ES-I3 (cell line): ENCODE data around the gene KRTAP5-6.
"Not testable (repeated sequence)": the region's sequence is repeated elsewhere in the genome, so short reads cannot be mapped to it uniquely, and the experiment has no call there.

Experiments used
- H3K36me3 ChIP-seq: 2 replicates; pipeline ENCODE4 v1.6.1; 2013; ENCODE audit warnings: mild to moderate bottlenecking, low read length, control low read depth, moderate library complexity; ENCODE audit not compliant: insufficient read depth
- H3K4me1 ChIP-seq: 2 replicates; pipeline ENCODE4 v1.6.1; 2013; ENCODE audit warnings: mild to moderate bottlenecking, control low read depth, low read length; ENCODE audit not compliant: insufficient read depth
- H3K9ac ChIP-seq: 2 replicates; pipeline ENCODE4 v1.6.1; 2013; ENCODE audit warnings: low read depth, mild to moderate bottlenecking, low read length, moderate library complexity
- H3K9me3 ChIP-seq: 2 replicates; pipeline ENCODE4 v1.6.1; 2013; ENCODE audit warnings: mild to moderate bottlenecking, low read length, moderate library complexity; ENCODE audit not compliant: control insufficient read depth, insufficient read depth

Gene KRTAP5-6

DNA sequence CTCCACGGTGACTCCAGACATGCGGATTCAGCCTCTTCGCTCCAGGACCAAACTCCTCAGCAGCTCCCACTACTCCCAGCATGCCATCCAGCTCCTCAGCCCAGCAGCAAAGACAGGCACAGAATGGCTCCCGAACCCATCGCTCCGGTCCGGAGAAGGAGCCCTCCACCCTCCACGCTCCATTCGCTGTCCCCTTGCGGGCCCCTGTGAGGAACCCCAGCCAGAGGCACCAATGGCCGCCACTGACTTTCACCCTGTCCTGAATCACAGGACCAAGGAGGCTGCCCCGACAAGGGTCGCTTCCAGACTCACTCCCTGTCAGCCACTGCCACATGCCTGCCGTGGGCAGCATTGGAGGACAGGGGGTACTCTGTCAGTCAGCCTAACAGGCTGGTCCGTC, 10.8 kb upstream of the KRTAP5-6 start:
- not testable (repeated sequence) for H3K9ac ChIP-seq, H3K36me3 ChIP-seq, H3K4me1 ChIP-seq, H3K9me3 ChIP-seq

DNA sequence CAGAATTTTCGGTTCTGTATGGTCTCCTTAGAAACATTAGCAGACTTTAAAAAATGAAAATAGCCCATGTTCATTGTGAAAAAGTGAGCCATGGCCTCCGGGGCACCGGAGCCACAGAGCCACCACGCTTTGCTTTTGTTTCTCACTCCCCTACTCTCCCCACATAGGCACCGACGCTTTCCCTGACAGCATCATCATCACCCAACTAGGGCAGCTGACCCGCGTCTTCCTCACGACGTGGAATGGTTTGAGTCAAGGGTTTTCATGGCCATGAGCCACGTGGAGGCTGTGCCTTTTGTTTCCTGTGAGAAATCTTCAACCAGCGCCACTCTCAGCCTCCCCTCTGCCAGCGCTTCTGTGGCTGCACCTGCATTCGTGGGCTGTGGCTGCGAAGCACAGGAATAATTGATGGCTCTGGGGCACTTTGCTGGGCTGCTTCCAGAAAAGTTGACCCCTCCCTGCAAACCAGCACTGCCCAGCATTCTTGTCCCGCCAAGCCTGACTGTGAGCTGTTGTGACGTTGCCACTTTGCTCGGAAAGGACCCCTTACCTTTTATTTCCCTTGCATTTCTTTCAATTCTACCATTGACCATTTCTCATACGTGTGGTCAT, 8.6 kb upstream of the KRTAP5-6 start:
- H3K9me3 ChIP-seq, H3K9ac ChIP-seq, H3K36me3 ChIP-seq, H3K4me1 ChIP-seq: not testable (repeated sequence)

- not testable (repeated sequence) for H3K4me1 ChIP-seq, H3K9me3 ChIP-seq, H3K36me3 ChIP-seq
These were observed 7.5 kb upstream of the KRTAP5-6 start for GRCh38 chr11:1689250-1690166.

DNA sequence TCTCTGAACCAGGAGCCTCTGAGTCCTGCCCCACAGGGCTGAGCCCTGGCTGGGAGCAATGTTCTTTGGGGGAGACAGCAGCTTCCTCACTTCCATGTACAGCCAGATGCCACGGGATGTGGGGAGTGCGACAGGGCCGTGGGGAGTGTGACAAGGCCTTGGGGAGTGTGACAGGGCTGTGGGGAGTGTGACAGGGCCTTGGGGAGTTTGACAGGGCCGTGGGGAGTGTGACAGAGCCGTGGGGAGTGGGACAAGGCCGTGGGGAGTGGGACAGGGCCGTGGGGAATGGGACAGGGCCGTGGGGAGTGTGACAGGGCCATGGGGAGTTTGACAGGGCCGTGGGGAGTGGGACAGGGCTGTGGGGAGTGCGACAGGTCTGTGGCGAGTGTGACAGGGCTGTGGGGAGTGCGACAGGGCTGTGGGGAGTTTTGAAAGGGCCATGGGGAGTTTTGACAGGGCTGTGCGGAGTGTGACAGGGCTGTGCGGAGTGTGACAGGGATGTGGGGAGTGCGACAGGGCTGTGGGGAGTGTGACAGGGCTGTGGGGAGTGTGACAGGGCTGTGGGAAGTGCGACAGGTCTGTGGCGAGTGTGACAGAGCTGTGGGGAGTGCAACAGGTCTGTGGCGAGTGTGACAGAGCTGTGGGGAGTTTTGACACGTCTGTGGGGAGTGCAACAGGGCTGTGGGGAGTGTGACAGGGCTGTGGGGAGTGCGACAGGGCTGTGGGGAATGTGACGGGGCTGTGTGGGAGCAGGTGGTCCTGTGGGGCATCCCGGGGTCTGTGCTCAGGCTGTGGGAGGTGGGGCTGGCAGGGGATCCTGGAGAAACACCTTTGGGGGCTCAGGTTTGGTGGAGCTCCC, 6.6 kb upstream of the KRTAP5-6 start:
- H3K4me1 ChIP-seq: no peaks in the 10 kb centered on the region; the same call in 1 of the 2 replicates
- H3K9me3 ChIP-seq: no peaks in the 10 kb centered on the region
- H3K9ac ChIP-seq: no peak overlapping the region
- no peaks in the 10 kb centered on the region for H3K36me3 ChIP-seq

More at GRCh38 chr11:1689250-1690166, 7.5 kb upstream of the KRTAP5-6 start:
- H3K9ac ChIP-seq: not testable (repeated sequence)

DNA sequence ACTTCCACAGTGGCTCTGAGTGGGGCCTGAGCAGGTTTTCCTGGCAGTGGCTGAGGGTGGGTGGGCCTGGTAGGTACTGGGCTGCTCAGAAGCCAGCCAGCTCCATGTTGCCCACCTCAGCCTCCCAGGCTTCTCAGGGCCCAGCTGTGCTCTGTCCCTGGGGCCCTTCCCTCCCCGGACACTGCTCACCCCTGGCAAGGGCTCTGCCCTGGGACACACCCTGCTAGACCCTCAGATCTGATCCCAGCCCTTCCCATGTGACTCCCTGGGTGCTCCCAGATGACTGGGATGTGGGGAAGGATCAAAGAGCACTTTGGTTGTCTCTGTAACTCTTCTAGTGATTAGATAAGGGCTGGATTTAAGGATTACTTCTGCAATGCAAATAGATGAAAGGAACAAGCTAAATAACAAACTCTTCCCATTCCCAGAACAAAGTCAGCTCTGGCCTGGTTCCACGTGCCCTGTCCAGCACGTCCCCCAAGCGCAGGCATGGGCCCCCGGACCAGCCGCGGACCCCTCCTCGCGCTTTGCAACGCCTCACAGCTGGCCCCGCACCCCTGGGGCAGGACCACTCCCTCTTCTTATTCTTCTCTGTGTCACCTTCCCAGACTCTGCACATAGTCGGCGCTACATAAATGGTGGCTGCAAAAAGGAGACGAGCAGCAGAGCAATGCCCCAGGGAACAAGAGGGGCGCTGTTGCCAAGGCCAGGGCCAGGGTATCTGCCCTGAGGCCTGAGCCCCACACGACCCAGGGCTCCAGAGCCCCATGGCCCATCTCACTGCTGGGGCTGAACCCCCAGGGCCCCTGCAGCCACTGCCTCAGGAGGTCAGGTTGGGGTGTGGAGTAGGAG, 5.7 kb upstream of the KRTAP5-6 start:
- H3K4me1 ChIP-seq: no peaks in the 10 kb centered on the region; the same call in 1 of the 2 replicates
- no peaks in the 10 kb centered on the region for H3K9me3 ChIP-seq
- H3K36me3 ChIP-seq: no peaks in the 10 kb centered on the region
- no peak overlapping the region for H3K9ac ChIP-seq

- H3K9ac ChIP-seq: no peak overlapping the region
- no peaks in the 10 kb centered on the region for H3K9me3 ChIP-seq
- H3K36me3 ChIP-seq: no peaks in the 10 kb centered on the region
- H3K4me1 ChIP-seq: no peaks in the 10 kb centered on the region; the same call in 1 of the 2 replicates
These were observed 4.9 kb upstream of the KRTAP5-6 start for GRCh38 chr11:1691878-1692707.

DNA sequence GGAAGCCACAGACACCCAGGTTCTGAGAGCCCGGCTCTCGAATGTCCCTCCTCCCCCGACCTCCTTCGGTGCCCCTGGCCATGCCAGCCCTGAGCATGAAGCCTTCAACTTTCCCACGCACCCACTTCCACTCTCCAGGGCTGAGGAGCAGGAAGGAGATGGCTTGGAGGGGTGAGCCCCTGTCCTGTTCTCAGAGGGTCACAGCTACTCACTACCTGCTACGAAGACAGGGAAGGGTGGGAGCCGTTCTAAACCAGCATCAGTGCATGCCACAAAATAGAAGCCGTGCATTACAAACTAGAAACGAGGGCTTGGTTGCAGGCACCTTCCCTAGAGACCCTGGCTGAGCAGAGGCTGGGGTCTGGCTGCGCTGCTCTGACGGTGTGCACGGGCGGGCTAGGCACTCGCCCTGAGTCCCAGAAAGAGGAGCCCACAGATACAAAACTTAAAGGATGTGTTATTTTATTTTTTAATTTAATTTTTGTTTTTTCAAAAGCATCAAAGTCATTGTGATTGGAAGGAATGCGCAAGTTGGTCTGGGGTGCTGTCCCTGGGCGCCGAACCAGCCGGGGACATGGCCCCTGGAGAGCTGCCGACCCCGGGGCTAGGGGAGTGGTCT, 4.2 kb upstream of the KRTAP5-6 start:
- Histone ChIP-seq H3K9ac (peak overlapping the region; percentile 77; the same call in 1 of the 2 replicates), H3K9me3 (no peaks in the 10 kb centered on the region), H3K4me1 (no peaks in the 10 kb centered on the region; the same call in 1 of the 2 replicates), H3K36me3 (no peaks in the 10 kb centered on the region)

DNA sequence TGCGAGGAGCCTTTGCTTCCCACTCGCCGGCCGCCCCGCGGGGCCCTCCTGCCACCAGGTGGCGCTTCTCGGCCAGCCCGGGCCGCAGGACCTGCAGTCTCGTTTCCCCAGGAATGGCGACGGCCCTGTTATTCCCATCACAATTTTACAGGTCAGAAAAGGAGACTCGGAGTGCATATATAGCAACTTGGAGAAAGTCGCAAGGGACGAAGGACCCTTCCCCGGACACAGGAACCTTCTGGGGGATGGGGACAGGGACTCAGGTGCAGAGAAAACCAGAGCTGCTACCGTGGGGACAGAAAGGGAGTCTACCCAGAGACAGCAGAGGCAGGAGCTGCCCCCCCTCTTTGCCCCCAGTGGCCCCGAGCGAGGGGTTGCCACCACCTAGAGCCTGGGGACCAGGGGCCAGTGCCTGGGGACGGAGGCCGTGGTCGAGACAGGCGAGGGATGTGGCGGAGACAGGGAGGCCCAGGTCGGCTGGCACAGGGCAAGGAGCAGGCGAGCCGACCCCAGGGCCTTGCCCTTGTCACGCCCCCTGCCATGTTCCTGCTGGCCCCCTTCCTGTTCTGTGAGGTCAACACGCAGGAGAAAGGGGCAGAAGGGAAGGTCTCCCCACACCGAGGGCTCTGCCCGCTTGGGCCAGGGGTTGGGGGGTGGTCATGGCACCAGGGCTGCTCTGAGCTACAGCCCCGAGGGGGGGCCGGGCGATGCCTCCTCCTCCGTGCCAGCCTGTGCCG, 3.5 kb upstream of the KRTAP5-6 start:
- Histone ChIP-seq H3K4me1 (no peaks in the 10 kb centered on the region; the same call in 1 of the 2 replicates), H3K9ac (peak overlapping the region; percentile 77), H3K36me3 (no peaks in the 10 kb centered on the region)

DNA sequence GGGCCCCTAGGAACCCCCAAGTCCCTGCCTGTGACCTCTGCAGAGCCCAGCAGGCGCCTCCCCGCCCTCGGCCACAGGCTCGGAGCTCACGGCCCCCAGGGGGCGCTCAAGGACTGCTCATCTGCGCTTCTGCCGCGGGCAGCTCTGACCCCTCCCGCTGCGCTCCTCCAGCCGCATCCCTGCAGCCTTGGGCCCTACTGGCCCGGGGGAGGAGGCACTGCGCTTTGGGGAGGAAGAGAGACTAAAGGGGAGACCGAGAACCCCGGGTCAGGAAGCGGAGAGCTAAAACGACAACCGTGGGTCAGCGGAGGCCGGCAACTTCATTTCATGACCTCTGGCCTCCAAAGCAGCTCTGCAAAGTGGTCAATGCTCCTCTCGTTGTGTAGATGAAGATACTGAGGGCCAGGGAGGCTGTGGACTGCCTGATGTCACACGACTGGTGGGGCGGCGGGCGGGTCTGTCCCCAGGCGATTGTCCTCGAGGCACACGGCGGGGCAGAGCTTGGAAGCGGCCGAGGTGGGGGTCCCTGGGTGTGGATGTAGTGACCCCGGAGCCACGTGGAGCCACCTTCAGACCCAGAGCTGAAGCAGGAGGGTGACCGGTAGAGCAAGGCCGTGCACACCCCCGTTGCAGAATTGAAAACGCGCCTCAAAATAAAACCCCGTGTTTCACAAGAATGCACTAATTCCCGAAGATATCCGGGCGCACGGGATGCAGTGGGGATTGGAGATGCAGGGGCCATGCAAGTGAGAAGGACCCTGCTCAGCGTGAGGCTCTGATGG, 2.7 kb upstream of the KRTAP5-6 start:
- peak overlapping the region; percentile 77; the same call in 1 of the 2 replicates for H3K9ac ChIP-seq
- H3K36me3 ChIP-seq: no peaks in the 10 kb centered on the region

More for the DNA sequence above, 3.5 kb upstream of the KRTAP5-6 start:
- H3K9me3 ChIP-seq: no peaks in the 10 kb centered on the region

DNA sequence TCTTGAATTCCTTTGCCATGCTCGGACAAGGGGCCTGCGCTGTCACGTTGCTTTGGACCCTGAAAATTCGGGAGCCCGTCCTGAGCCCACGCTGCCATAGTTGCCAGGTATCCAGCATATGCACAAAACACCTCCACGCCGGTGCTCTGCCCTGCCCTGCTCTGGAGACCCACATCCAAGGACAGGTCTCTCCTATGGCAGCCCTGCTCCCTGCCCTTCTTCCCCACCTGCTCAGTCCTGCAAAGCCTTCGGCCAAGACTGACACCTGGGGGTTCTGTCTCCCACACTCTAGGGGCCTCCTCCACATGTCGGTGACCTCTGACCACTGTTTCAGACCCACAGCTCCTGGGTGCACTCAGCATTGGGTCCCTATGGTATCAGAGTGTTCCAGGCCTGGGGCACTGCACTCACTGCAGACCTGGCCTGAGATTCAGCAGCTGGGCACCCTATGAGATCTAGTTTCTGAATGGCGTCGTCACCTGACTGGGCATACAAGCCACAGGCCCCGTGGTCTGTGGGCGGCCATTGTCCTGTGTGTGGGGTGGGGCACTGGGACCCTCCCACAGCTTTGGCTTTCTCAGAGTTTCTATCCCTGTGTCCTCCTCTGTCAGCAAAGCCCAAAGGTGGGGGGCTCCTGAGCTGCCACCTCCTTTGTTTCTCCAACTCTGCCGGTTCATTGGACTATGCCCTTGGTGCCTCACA, 2.0 kb upstream of the KRTAP5-6 start:
- Histone ChIP-seq H3K9ac (no peak overlapping the region), H3K4me1 (no peaks in the 10 kb centered on the region; the same call in 1 of the 2 replicates), H3K36me3 (no peaks in the 10 kb centered on the region), H3K9me3 (no peaks in the 10 kb centered on the region)

More for the DNA sequence above, 2.7 kb upstream of the KRTAP5-6 start:
- no peaks in the 10 kb centered on the region for H3K9me3 ChIP-seq
- no peaks in the 10 kb centered on the region; the same call in 1 of the 2 replicates for H3K4me1 ChIP-seq

DNA sequence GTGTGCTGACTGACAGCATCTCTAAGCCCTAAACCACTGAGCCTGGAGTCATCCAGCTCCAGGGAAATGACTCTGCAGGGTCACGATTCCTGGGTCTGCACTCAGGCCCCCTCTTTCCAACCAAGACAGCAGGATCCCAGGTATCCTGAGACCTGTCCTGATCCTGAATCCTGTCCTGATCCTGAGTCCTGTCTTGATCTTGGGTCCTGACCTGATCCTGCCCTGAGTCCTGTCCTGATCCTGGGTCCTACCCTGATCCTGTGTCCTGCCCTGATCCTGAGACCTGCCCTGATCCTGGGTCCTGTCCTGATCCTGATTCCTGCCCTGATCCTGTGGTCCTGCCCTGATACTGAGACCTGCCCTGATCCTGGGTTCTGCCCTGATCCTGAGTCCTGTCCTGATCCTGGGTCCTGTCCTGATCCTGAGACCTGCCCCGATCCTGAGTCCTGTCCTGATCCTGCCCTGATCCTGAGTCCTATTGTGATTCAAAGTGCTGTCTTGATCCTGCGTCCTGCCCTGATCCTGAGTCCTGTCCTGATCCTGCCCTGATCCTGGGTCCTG, 1.4 kb upstream of the KRTAP5-6 start:
- Histone ChIP-seq H3K4me1 (no peaks in the 10 kb centered on the region; the same call in 1 of the 2 replicates), H3K9me3 (no peaks in the 10 kb centered on the region), H3K9ac (no peak overlapping the region), H3K36me3 (no peaks in the 10 kb centered on the region)
